Measurements from ENCODE around the gene TMED5.

DNA sequence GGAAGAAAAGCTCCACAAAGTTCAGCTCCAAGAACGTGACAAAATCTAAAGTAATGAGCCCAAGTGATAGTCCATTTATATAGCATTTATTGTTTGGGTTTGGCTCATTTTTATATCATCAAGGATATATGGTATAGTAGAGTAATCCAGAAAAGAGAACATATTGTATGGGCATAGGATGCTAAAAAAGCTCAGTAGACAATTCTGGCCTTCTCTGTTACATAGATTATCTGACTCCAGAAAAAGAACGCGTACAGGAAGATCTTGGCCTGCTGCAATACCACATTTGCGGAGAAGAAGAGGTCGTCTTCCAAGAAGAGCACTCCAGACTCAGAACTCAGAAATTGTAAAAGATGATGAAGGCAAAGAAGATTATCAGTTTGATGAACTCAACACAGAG, 43.8 kb downstream of the TMED5 start:
- TF ChIP-seq, protein P1, sequence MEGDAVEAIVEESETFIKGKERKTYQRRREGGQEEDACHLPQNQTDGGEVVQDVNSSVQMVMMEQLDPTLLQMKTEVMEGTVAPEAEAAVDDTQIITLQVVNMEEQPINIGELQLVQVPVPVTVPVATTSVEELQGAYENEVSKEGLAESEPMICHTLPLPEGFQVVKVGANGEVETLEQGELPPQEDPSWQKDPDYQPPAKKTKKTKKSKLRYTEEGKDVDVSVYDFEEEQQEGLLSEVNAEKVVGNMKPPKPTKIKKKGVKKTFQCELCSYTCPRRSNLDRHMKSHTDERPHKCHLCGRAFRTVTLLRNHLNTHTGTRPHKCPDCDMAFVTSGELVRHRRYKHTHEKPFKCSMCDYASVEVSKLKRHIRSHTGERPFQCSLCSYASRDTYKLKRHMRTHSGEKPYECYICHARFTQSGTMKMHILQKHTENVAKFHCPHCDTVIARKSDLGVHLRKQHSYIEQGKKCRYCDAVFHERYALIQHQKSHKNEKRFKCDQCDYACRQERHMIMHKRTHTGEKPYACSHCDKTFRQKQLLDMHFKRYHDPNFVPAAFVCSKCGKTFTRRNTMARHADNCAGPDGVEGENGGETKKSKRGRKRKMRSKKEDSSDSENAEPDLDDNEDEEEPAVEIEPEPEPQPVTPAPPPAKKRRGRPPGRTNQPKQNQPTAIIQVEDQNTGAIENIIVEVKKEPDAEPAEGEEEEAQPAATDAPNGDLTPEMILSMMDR (IDR thresholded peaks at IDR 0.05), result no peak
- no peak for TF ChIP-seq POLR2A (IDR thresholded peaks at IDR 0.05)

Data from esophagus squamous epithelium (tissue), 4 donors.